ENCODE results near the gene SET. TPM values are rescaled to one million over a fixed set of nuclear protein-coding genes. Genes with fewer than 3 reads are reported as not detected.

SET gene
- total RNA-seq, 1 donor from 2014 or later = 563 TPM

- TF ChIP-seq, protein P1, sequence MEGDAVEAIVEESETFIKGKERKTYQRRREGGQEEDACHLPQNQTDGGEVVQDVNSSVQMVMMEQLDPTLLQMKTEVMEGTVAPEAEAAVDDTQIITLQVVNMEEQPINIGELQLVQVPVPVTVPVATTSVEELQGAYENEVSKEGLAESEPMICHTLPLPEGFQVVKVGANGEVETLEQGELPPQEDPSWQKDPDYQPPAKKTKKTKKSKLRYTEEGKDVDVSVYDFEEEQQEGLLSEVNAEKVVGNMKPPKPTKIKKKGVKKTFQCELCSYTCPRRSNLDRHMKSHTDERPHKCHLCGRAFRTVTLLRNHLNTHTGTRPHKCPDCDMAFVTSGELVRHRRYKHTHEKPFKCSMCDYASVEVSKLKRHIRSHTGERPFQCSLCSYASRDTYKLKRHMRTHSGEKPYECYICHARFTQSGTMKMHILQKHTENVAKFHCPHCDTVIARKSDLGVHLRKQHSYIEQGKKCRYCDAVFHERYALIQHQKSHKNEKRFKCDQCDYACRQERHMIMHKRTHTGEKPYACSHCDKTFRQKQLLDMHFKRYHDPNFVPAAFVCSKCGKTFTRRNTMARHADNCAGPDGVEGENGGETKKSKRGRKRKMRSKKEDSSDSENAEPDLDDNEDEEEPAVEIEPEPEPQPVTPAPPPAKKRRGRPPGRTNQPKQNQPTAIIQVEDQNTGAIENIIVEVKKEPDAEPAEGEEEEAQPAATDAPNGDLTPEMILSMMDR (IDR thresholded peaks at IDR 0.05; ENCODE audit: unreplicated experiment) = no peak
- Mint-ChIP-seq H3K4me3 (ENCODE audit: low read depth) (no peak overlapping the region), H3K36me3 (ENCODE audit: insufficient read depth) (peaks cover 8% of the 10 kb centered on the region), H3K4me1 (ENCODE audit: low read depth) (no peaks in the 10 kb centered on the region), H3K27me3 (no peaks in the 10 kb centered on the region), H3K27ac (no peak overlapping the region), H3K9me3 (ENCODE audit: low read depth) (no peaks in the 10 kb centered on the region)
- DNase-seq (ENCODE audit: low spot score, unreplicated experiment) = no peak
Observed at GRCh38 chr9:128735373-128735772, 46.4 kb downstream of the SET start.

- no peaks in the 10 kb centered on the region for H3K9me3 Mint-ChIP-seq (ENCODE audit: low read depth)
- TF ChIP-seq, protein P1 (IDR thresholded peaks at IDR 0.05; ENCODE audit: unreplicated experiment) = no peak
- H3K36me3 Mint-ChIP-seq (ENCODE audit: insufficient read depth) = peaks cover 2% of the 10 kb centered on the region
- DNase-seq (ENCODE audit: low spot score, unreplicated experiment) = no peak
- H3K4me1 Mint-ChIP-seq (ENCODE audit: low read depth) = no peaks in the 10 kb centered on the region
- no peak overlapping the region for H3K4me3 Mint-ChIP-seq (ENCODE audit: low read depth)
- no peaks in the 10 kb centered on the region for H3K27me3 Mint-ChIP-seq
- H3K27ac Mint-ChIP-seq = no peak overlapping the region
Observed at GRCh38 chr9:128742401-128742800, 53.4 kb downstream of the SET start.

DNA sequence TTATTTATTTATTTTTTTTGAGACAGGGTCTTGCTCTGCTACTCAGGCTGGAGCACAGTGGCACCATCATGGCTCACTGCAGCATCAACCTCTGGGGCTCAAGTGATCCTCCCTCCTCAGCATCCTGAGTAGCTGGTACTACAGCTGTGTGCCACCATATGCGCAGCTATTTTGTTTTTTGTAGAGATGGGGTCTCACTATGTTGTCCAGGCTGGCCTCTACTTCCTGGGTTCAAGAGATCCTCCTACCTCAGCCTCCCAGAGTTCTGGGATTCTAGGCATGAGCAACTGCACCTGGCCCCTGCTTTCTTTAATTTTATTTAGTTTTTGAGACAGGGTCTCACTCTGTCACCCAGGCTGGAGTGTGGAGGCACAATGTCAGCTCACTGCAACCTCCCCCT, 54.4 kb downstream of the SET start:
- no peaks in the 10 kb centered on the region for H3K4me1 Mint-ChIP-seq (ENCODE audit: low read depth)
- H3K36me3 Mint-ChIP-seq (ENCODE audit: insufficient read depth) = peaks cover 2% of the 10 kb centered on the region
- no peaks in the 10 kb centered on the region for H3K27me3 Mint-ChIP-seq
- TF ChIP-seq, protein P1 (IDR thresholded peaks at IDR 0.05; ENCODE audit: unreplicated experiment) = no peak
- DNase-seq (ENCODE audit: low spot score, unreplicated experiment) = no peak
- H3K27ac Mint-ChIP-seq = no peak overlapping the region
- H3K9me3 Mint-ChIP-seq (ENCODE audit: low read depth) = no peaks in the 10 kb centered on the region
- H3K4me3 Mint-ChIP-seq (ENCODE audit: low read depth) = no peak overlapping the region

Other genes with a start within 250 kb of the SET start
- gene ODF2, start 233.2 kb upstream of the SET start, total RNA-seq = 38.6 and 45.0 TPM in 2 replicates
- 19.0 and 19.6 TPM in 2 replicates for gene GLE1, start 184.5 kb upstream of the SET start, total RNA-seq
- 448 and 450 TPM in 2 replicates for gene SPTAN1, start 136.6 kb upstream of the SET start, total RNA-seq
- 83.4 and 85.4 TPM in 2 replicates for gene DYNC2I2, start 32.4 kb upstream of the SET start, total RNA-seq
- gene PKN3, start 13.3 kb downstream of the SET start, total RNA-seq = 20.0 and 20.2 TPM in 2 replicates
- gene ZDHHC12, start 34.9 kb downstream of the SET start, total RNA-seq = 33.7 TPM in 2 replicates
- gene ZER1, start 82.7 kb downstream of the SET start, total RNA-seq = 38.4 and 42.2 TPM in 2 replicates
- gene TBC1D13, start 98.0 kb downstream of the SET start, total RNA-seq = 36.1 and 36.2 TPM in 2 replicates
- gene ENDOG, start 129.3 kb downstream of the SET start, total RNA-seq = 14.7 and 18.0 TPM in 2 replicates
- gene SPOUT1, start 140.6 kb downstream of the SET start, total RNA-seq = 47.5 and 57.9 TPM in 2 replicates
- gene KYAT1, start 192.7 kb downstream of the SET start, total RNA-seq = 11.5 and 11.7 TPM in 2 replicates
- gene LRRC8A, start 192.9 kb downstream of the SET start, total RNA-seq = 38.2 and 38.8 TPM in 2 replicates
- 19.9 and 21.3 TPM in 2 replicates for gene PHYHD1, start 231.8 kb downstream of the SET start, total RNA-seq